GM12874 (cell line): ENCODE results near the gene RAD51B.

Source experiments
- CTCF ChIP-seq: IDR thresholded peaks from 2 replicates; pipeline ENCODE4 v1.5.1; 2011; ENCODE audit warnings: low read depth, mild to moderate bottlenecking, control low read depth, low read length, moderate library complexity; ENCODE audit not compliant: insufficient read depth

The RAD51B gene

DNA sequence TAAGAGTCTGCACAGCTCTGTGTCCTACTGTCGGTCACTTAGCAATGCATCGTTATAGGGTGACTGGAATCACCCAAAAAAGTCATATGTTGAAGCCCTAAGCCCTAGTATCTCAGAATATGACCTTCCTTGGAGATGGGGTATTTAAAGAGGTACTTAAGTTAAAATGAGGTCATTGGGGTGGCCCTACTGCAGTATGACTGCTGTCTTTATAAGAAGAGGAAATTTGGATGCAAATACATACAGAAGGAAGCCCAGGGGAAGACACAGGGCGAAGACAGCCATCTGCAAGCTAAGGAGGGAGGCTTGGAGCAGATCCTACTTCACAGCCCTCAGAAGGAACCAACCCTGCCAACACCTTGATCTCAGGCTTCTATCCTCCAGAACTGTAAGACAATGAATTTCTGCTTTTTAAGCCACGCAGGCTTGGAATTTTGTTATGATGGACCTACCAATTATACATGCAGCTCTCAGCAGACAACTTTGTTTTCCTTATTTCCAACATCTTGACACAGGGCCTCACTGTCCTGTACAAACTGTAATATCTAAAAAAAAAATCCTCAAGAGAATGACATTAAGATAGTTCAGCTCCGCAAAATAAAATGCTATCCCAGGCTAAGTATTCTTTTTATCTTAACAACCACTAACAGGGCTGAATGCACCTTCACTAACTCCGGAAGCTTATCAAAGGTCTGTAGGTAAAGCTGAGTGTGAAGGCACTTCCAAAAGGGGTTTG lies 932.9 kb downstream of the RAD51B start:
- no peak for TF ChIP-seq CTCF

DNA sequence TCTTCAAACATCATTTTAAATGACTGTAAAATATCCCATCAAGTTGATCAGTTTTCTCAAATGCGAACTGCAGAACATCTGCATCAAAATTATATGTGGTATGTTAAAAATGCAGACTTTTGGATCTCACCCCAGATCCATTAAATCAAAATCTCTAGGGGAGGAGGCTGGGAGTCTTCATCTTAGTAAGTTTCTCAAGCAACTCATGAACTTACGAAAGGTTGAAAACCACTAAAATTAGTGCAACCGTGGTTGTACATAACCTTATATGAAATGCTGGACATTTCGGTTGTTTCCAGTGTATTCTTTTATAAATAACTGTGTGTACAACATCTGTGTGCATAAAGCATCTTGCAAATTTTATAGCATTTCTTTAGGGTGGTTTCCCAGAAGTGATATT lies 934.1 kb downstream of the RAD51B start:
- TF ChIP-seq CTCF, result no peak

GRCh38 chr14:68755016-68755353 lies 935.4 kb downstream of the RAD51B start:
- no peak for TF ChIP-seq CTCF

- no peak for TF ChIP-seq CTCF
Observed at GRCh38 chr14:68756000-68756481, 936.5 kb downstream of the RAD51B start.

GRCh38 chr14:68756734-68757133 lies 937.2 kb downstream of the RAD51B start:
- TF ChIP-seq CTCF, result no peak

DNA sequence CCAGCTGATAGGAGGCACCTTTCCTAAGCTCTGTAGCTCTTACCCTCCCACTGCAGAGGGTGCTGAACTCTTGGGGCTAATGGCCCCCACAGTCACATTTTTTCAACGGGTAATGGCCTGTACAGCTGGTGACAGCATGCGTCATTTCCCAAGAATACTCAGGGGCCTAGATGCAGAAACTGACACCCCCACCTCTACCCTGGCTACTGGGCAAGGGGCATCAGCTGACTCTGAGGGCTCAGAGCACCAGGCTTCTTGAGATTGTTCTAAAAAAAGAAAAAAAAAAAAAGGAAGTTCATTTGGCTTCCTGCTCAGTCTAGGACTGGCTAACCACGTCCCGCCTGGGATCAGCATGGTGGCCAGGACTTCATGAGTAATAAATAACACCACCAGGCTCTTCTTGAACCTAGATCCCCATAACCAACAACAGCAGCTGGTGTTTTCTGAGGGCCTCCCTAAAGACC lies 938.1 kb downstream of the RAD51B start:
- no peak for TF ChIP-seq CTCF

- TF ChIP-seq CTCF, result no peak
Observed at GRCh38 chr14:68758301-68758700, 938.7 kb downstream of the RAD51B start.
